ENCODE data around the gene SAP30BP. TPM values are rescaled to one million over a fixed set of nuclear protein-coding genes. Genes with fewer than 3 reads are reported as not detected.

The SAP30BP gene
- polyA plus RNA-seq, 1 donor, result 70.7 TPM

DNA sequence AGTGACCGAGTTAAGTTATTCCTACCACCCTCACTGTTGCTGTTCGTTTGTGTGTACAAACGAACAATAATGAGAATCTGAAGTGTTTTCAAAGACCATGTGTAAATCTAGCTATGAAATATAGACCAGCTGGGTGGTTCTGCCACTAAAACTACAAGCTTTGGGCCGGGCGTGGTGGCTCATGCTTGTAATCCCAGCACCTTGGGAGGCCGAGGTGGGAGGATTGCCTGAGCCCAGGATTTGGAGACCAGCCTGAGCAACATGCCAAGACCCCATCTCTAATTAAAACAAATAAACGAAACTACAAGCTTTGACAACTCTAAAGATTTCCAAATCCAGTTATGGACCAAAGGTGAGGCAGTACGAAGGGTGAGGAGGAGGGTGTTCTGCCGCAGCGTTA is 1.2 kb upstream of the SAP30BP start:
- peaks cover 17% of the 10 kb centered on the region for H3K4me1 ChIP-seq (ENCODE audit: control insufficient read depth, insufficient read depth, low read length)
- no peaks in the 10 kb centered on the region for H3K27me3 ChIP-seq (ENCODE audit: control insufficient read depth, insufficient read depth, low read length)
- peak overlapping the region; percentile 93 for H3K4me3 ChIP-seq (ENCODE audit: low read length)
- H3K36me3 ChIP-seq (ENCODE audit: control insufficient read depth, insufficient read depth, low read length), result peaks cover 39% of the 10 kb centered on the region
- H3K27ac ChIP-seq (ENCODE audit: low read length), result no peak overlapping the region
- H3K9me3 ChIP-seq (ENCODE audit: control insufficient read depth, low read depth, low read length), result no peaks in the 10 kb centered on the region
- whole genome bisulfite sequencing (ENCODE audit: insufficient coverage, low lambda C conversion rate), result 100% methylated on average over 1 of the region's 10 CpGs
- DNase-seq, result no peak

DNA sequence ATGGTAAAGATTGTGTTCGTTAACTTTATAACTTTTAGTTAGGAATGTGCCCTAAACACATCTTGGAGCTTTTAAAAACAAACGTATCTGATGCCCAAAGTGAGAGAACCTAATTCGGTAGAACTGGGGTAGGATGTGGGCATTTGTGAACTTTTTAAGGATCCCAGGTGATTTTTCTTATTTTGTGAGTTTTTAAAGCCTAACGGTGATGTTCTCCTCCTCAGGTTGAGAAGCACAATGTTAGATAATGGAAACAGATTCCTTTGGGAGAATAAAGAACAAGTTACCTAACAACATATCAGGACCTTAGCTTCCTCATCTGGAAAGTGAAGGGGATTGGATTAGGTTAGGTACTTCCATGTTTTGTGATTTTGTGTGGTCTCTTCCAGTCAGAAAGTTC is 687 bp downstream of the SAP30BP start:
- whole genome bisulfite sequencing (ENCODE audit: insufficient coverage, low lambda C conversion rate), result 17% methylated on average over 3 of the region's 4 CpGs
- Histone ChIP-seq H3K4me1 (ENCODE audit: control insufficient read depth, insufficient read depth, low read length) (peaks cover 17% of the 10 kb centered on the region), H3K27me3 (ENCODE audit: control insufficient read depth, insufficient read depth, low read length) (no peaks in the 10 kb centered on the region), H3K27ac (ENCODE audit: low read length) (peak overlapping the region; percentile 64), H3K36me3 (ENCODE audit: control insufficient read depth, insufficient read depth, low read length) (peaks cover 37% of the 10 kb centered on the region), H3K9me3 (ENCODE audit: control insufficient read depth, low read depth, low read length) (no peaks in the 10 kb centered on the region), H3K4me3 (ENCODE audit: low read length) (peak overlapping the region; percentile 93)
- DNase-seq, result no peak

DNA sequence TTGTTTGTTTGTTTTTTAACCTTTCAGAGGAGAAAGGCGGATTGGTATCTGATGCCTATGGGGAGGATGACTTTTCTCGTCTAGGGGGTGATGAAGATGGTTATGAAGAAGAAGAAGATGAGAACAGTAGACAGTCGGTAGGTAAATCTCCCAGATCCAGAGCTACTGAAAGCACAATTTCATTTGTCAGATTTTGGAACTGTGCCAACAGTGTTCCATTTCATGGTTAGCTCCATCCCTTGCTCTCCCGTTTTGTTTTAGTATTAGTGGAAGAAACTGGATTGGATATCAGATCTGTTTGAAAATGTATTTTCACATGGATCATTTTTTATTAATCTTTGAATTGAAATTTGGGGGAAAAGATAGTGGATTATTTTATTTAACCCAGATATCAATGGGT is 1.4 kb downstream of the SAP30BP start:
- no peak for DNase-seq
- peaks cover 41% of the 10 kb centered on the region for H3K36me3 ChIP-seq (ENCODE audit: control insufficient read depth, insufficient read depth, low read length)
- no peak overlapping the region for H3K27ac ChIP-seq (ENCODE audit: low read length)
- peaks cover 17% of the 10 kb centered on the region for H3K4me1 ChIP-seq (ENCODE audit: control insufficient read depth, insufficient read depth, low read length)
- H3K4me3 ChIP-seq (ENCODE audit: low read length), result no peak overlapping the region
- no CpG with 5 or more reads among the region's 4 CpGs for WGBS (ENCODE audit: insufficient coverage, low lambda C conversion rate)
- H3K27me3 ChIP-seq (ENCODE audit: control insufficient read depth, insufficient read depth, low read length), result no peaks in the 10 kb centered on the region
- H3K9me3 ChIP-seq (ENCODE audit: control insufficient read depth, low read depth, low read length), result no peaks in the 10 kb centered on the region

DNA sequence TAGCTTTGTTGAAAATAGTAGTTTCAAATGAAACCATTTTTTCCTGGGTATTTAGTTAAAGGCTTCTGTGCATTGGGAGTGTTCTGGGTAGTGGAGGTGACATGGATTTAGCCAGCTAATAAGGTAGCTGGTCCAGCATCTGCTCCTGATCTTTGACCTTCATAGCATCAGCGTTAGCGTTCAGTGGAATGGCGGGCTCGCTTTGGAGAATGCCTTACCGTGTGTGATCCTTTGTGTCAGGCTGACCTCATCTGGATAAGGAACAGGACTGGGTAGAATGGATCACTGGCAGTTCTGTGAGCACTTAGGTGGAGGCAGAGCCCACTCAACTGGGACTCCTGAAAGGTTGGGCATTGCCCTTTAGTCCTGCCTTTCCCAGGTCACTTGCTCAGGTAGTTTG is 3.7 kb downstream of the SAP30BP start:
- DNase-seq, result no peak
- H3K27me3 ChIP-seq (ENCODE audit: control insufficient read depth, insufficient read depth, low read length), result no peaks in the 10 kb centered on the region
- no peak overlapping the region for H3K27ac ChIP-seq (ENCODE audit: low read length)
- WGBS (ENCODE audit: insufficient coverage, low lambda C conversion rate), result no CpG with 5 or more reads among the region's 5 CpGs
- peaks cover 14% of the 10 kb centered on the region for H3K4me1 ChIP-seq (ENCODE audit: control insufficient read depth, insufficient read depth, low read length)
- H3K4me3 ChIP-seq (ENCODE audit: low read length), result no peak overlapping the region
- H3K36me3 ChIP-seq (ENCODE audit: control insufficient read depth, insufficient read depth, low read length), result peaks cover 45% of the 10 kb centered on the region
- no peaks in the 10 kb centered on the region for H3K9me3 ChIP-seq (ENCODE audit: control insufficient read depth, low read depth, low read length)

DNA sequence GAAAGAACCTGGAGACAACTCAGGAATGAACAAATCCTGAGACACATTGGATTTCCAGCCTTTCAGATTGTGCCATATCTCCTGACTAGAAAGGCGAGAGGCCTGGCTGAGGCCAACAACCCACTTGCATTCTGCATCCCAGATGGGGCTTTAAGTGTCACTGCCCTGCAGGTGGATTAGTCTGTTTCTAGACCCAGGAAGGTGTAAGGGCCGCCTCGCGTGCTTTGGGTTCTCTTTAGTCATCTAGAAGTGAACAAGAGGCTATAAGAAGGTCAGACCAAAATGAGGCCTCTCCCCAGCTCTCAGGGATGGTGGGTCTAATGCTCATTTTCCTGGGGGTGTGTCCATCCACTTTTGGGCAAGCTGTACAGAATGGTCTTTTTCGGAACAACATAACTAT is 4.9 kb downstream of the SAP30BP start:
- Histone ChIP-seq H3K27me3 (ENCODE audit: control insufficient read depth, insufficient read depth, low read length) (no peaks in the 10 kb centered on the region), H3K36me3 (ENCODE audit: control insufficient read depth, insufficient read depth, low read length) (peaks cover 48% of the 10 kb centered on the region), H3K27ac (ENCODE audit: low read length) (no peak overlapping the region), H3K9me3 (ENCODE audit: control insufficient read depth, low read depth, low read length) (no peaks in the 10 kb centered on the region), H3K4me1 (ENCODE audit: control insufficient read depth, insufficient read depth, low read length) (peaks cover 8% of the 10 kb centered on the region), H3K4me3 (ENCODE audit: low read length) (no peak overlapping the region)
- no peak for DNase-seq
- 100% methylated on average over 1 of the region's 5 CpGs for WGBS (ENCODE audit: insufficient coverage, low lambda C conversion rate)

DNA sequence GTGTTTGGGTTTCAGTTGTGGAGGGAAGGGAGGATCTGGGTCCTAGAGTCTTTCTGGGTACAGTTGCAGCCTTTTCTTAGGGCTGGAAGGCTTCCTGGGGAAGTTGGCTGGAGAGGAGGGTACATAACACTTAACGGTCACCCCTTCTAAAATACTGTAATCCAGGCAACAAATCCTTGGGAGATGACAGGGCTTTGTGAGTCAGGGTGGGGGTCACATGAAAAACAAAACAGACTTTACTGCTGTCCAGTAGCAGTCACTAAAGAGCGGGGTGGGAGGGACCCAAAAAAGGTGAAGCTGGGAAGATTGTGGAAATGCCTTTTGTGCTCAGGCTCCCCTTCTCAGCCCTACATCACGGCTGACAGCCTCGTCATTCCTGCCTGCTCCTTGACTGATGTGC is 6.3 kb downstream of the SAP30BP start:
- DNase-seq, result no peak
- Histone ChIP-seq H3K4me1 (ENCODE audit: control insufficient read depth, insufficient read depth, low read length) (peaks cover 1% of the 10 kb centered on the region), H3K27ac (ENCODE audit: low read length) (no peak overlapping the region), H3K9me3 (ENCODE audit: control insufficient read depth, low read depth, low read length) (no peaks in the 10 kb centered on the region), H3K4me3 (ENCODE audit: low read length) (no peak overlapping the region), H3K36me3 (ENCODE audit: control insufficient read depth, insufficient read depth, low read length) (peaks cover 54% of the 10 kb centered on the region), H3K27me3 (ENCODE audit: control insufficient read depth, insufficient read depth, low read length) (no peaks in the 10 kb centered on the region)
- WGBS (ENCODE audit: insufficient coverage, low lambda C conversion rate), result no CpG with 5 or more reads among the region's 4 CpGs

DNA sequence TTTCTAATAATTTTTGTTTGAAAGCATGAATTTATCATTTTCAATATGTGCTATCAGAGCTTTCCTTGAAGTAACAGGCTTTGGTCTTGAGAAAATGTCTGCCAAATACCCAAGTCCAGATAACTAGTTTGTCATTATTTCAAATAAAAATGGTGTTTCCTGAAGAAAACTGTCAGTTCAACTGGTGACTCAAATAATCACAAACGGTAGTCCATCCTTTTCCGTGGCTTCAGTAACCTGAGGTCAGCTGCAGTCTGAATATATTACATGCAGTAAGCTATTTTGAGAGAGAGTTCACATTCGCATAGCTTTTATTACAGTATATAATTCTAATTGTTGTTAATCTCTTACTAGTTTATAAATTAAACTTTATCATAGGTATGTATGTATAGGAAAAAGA is 9.3 kb downstream of the SAP30BP start:
- no CpG with 5 or more reads among the region's 3 CpGs for WGBS (ENCODE audit: insufficient coverage, low lambda C conversion rate)
- Histone ChIP-seq H3K36me3 (ENCODE audit: control insufficient read depth, insufficient read depth, low read length) (peaks cover 52% of the 10 kb centered on the region), H3K27me3 (ENCODE audit: control insufficient read depth, insufficient read depth, low read length) (no peaks in the 10 kb centered on the region)

DNA sequence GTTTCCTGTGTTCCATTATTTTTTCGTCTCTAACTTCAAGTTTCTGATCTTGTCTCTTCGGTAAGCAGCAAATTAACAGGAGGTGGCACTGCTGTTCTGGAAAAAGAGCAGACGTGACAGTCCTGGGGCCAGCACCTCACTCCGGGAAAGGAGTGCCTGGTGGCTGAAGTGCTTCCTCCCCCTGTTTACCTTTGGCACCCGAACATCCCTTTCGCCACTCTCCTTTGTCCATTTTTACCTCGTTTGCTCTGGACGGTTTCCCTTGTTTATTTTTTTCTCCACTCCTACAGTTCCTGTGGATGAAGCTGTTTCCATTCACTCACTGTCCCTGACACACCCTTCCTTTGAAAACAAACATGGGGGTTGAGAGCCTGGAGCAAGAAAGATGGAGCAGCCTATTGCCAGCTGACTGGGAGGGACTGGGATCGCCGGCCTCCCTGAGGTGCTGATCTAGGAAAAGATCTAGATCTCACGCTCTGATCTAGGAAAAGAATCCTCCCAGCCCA is 12.6 kb downstream of the SAP30BP start:
- Histone ChIP-seq H3K9me3 (ENCODE audit: control insufficient read depth, low read depth, low read length) (no peaks in the 10 kb centered on the region), H3K4me3 (ENCODE audit: low read length) (no peak overlapping the region), H3K27me3 (ENCODE audit: control insufficient read depth, insufficient read depth, low read length) (no peaks in the 10 kb centered on the region), H3K4me1 (ENCODE audit: control insufficient read depth, insufficient read depth, low read length) (peaks cover 21% of the 10 kb centered on the region), H3K36me3 (ENCODE audit: control insufficient read depth, insufficient read depth, low read length) (peaks cover 28% of the 10 kb centered on the region), H3K27ac (ENCODE audit: low read length) (no peak overlapping the region)
- DNase-seq, result no peak
- 63% methylated on average over 6 of the region's 11 CpGs for WGBS (ENCODE audit: insufficient coverage, low lambda C conversion rate)

More for the DNA sequence above, 9.3 kb downstream of the SAP30BP start:
- DNase-seq, result no peak
- no peak overlapping the region for H3K27ac ChIP-seq (ENCODE audit: low read length)
- H3K9me3 ChIP-seq (ENCODE audit: control insufficient read depth, low read depth, low read length), result no peaks in the 10 kb centered on the region
- no peak overlapping the region for H3K4me3 ChIP-seq (ENCODE audit: low read length)
- peaks cover 3% of the 10 kb centered on the region for H3K4me1 ChIP-seq (ENCODE audit: control insufficient read depth, insufficient read depth, low read length)

DNA sequence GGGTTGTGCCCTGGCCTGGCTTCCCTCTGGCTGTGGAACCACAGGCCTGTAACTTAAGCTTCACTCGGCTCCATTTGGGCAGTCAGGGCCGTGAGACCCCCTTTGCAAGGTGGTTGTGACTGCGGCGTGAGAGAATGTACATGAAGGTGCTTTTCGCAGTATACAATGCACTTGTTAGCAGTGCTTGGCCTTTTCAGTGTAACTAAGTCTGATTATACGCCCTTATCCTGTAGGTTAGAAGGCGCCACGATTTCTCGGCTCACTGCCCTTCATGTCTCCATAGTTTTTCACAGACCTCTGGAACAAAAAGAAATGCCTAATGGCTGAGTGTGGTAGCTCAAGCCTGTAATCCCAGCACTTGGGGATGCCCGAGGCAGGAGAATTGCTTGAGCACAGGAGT is 13.3 kb downstream of the SAP30BP start:
- no peak overlapping the region for H3K4me3 ChIP-seq (ENCODE audit: low read length)
- no peak overlapping the region for H3K27ac ChIP-seq (ENCODE audit: low read length)
- DNase-seq, result no peak
- H3K27me3 ChIP-seq (ENCODE audit: control insufficient read depth, insufficient read depth, low read length), result no peaks in the 10 kb centered on the region
- H3K4me1 ChIP-seq (ENCODE audit: control insufficient read depth, insufficient read depth, low read length), result peaks cover 28% of the 10 kb centered on the region
- peaks cover 28% of the 10 kb centered on the region for H3K36me3 ChIP-seq (ENCODE audit: control insufficient read depth, insufficient read depth, low read length)
- H3K9me3 ChIP-seq (ENCODE audit: control insufficient read depth, low read depth, low read length), result no peaks in the 10 kb centered on the region
- no CpG with 5 or more reads among the region's 10 CpGs for WGBS (ENCODE audit: insufficient coverage, low lambda C conversion rate)

DNA sequence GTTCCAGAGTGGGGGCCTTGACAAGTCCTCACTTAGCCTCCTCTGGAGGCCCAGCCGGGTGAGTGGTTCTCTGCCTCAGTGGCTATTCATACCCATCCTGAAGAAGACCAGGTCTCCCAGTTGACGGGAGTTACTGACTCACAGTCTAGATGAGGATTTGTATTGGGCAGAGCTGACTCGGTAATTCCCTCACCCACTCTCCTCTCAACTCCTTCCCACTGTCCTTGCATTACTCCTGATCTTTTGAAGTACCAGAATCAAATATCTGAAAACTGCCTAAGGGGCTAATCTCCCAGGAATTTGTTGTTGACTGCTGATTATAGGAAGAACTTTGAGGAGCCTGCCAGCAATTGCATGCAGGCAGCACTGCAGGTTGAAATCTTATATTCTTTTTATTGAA is 14.2 kb downstream of the SAP30BP start:
- WGBS (ENCODE audit: insufficient coverage, low lambda C conversion rate), result 100% methylated on average over 1 of the region's 3 CpGs
- Histone ChIP-seq H3K27me3 (ENCODE audit: control insufficient read depth, insufficient read depth, low read length) (no peaks in the 10 kb centered on the region), H3K4me1 (ENCODE audit: control insufficient read depth, insufficient read depth, low read length) (peaks cover 33% of the 10 kb centered on the region), H3K4me3 (ENCODE audit: low read length) (no peak overlapping the region), H3K9me3 (ENCODE audit: control insufficient read depth, low read depth, low read length) (no peaks in the 10 kb centered on the region), H3K36me3 (ENCODE audit: control insufficient read depth, insufficient read depth, low read length) (peaks cover 22% of the 10 kb centered on the region), H3K27ac (ENCODE audit: low read length) (no peak overlapping the region)
- DNase-seq, result no peak

DNA sequence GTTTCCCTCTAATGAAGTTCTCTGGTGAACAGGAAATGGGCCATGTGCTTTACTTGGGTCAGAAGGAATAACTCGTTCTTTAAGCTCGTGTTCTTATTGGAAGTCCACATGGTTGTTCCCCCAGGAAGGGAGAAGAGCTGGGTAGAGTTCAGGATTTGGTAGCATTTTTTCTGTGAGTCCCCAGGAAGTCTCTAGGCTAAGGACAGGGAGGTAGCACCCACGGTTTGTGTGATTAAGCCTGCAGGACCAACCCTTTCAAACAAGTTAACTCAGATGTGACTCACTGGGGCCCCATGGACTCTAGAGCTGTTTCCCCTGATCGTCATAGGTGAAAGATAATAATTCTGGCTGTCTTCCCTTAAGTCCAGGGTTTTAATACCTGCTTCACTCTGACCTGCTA is 16.4 kb downstream of the SAP30BP start:
- peak; percentile 76 to 93 for DNase-seq
- Histone ChIP-seq H3K9me3 (ENCODE audit: control insufficient read depth, low read depth, low read length) (no peaks in the 10 kb centered on the region), H3K36me3 (ENCODE audit: control insufficient read depth, insufficient read depth, low read length) (peaks cover 25% of the 10 kb centered on the region), H3K4me3 (ENCODE audit: low read length) (no peak overlapping the region), H3K27me3 (ENCODE audit: control insufficient read depth, insufficient read depth, low read length) (no peaks in the 10 kb centered on the region), H3K27ac (ENCODE audit: low read length) (peak overlapping the region; percentile 86), H3K4me1 (ENCODE audit: control insufficient read depth, insufficient read depth, low read length) (peaks cover 33% of the 10 kb centered on the region)
- WGBS (ENCODE audit: insufficient coverage, low lambda C conversion rate), result 80% methylated on average over 1 of the region's 4 CpGs
